ENCODE data around the gene TESK1. TPM values are rescaled to one million over a fixed set of nuclear protein-coding genes. Genes with fewer than 3 reads are reported as not detected.

The TESK1 gene
- total and polyA plus RNA-seq, 2 donors (not counting 1 experiment from before 2014, with no cell fraction given) = 43.8 to 94.1 TPM

DNA sequence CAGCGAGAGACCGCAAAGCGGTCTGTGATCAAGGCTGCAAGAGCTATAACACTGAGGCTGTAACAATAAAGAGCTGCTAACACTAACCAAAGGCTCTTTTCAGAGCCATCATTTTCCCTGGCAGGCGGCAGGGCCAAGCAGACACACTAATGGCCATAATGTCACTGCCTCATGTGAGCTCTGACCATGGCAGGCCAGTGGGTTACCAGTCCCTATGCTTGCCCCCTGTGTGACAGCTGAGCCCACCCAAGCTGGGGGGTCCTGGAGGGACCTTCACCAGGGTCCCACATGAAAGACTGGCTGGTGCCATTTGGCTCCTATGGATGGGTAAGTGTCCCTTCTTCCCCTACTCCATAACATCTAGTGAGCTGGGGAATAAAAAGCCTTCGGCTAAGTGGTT, 29.6 kb upstream of the TESK1 start:
- peaks cover 0 to 13% (median 6%) of the 10 kb centered on the region in 3 donors for H3K9me3 ChIP-seq (ENCODE audit: control extremely low read depth in 1 of 3, control insufficient read depth in 2 of 3, insufficient read depth in 1 of 3, low read length in 2 of 3)
- no peaks in the 10 kb centered on the region for H3K36me3 ChIP-seq (replicated peaks in 1 of 2; ENCODE audit: control extremely low read depth in 1 of 2, control insufficient read depth in 1 of 2, extremely low read depth in 1 of 2, insufficient read depth in 2 of 2, low read length in 1 of 2)
- intact Hi-C loops (cut with micrococcal nuclease) = no loop called here
- ATAC-seq (ENCODE audit: low read depth) (no peak), DNase-seq (no peak)
- Mint-ChIP-seq H3K4me3 (no peak overlapping the region), H3K9me3 (ENCODE audit: insufficient read depth) (peaks cover 10% of the 10 kb centered on the region), H3K4me1 (peaks cover 7% of the 10 kb centered on the region), H3K27me3 (no peaks in the 10 kb centered on the region), H3K27ac (no peak overlapping the region)
- POLR2A ChIA-PET = no interaction called here
- H3K27ac ChIP-seq (ENCODE audit: low read length in 2 of 2) = no peak overlapping the region
- H3K4me2 ChIP-seq (replicated peaks; ENCODE audit: low read depth, low read length, poor library complexity, severe bottlenecking) = no peak overlapping the region
- peaks cover 7% of the 10 kb centered on the region in 2 donors for H3K4me1 ChIP-seq (ENCODE audit: control insufficient read depth in 2 of 2, insufficient read depth in 2 of 2, low read length in 2 of 2)
- H3K79me2 ChIP-seq (ENCODE audit: control insufficient read depth, insufficient read depth, low read length) = no peaks in the 10 kb centered on the region
- H3K4me3 ChIP-seq (ENCODE audit: control extremely low read depth in 1 of 5, extremely low read depth in 1 of 5, insufficient read depth in 1 of 5, low read depth in 2 of 5, low read length in 4 of 5) = no peak overlapping the region
- H3K27me3 ChIP-seq (replicated peaks in 1 of 4; ENCODE audit: control extremely low read depth in 1 of 4, control insufficient read depth in 3 of 4, insufficient read depth in 4 of 4, low read length in 3 of 4) = no peaks in the 10 kb centered on the region
- H2AFZ ChIP-seq (ENCODE audit: insufficient read depth, low read depth, low read length, poor library complexity, severe bottlenecking) = no peak overlapping the region
- TF ChIP-seq, protein P1, sequence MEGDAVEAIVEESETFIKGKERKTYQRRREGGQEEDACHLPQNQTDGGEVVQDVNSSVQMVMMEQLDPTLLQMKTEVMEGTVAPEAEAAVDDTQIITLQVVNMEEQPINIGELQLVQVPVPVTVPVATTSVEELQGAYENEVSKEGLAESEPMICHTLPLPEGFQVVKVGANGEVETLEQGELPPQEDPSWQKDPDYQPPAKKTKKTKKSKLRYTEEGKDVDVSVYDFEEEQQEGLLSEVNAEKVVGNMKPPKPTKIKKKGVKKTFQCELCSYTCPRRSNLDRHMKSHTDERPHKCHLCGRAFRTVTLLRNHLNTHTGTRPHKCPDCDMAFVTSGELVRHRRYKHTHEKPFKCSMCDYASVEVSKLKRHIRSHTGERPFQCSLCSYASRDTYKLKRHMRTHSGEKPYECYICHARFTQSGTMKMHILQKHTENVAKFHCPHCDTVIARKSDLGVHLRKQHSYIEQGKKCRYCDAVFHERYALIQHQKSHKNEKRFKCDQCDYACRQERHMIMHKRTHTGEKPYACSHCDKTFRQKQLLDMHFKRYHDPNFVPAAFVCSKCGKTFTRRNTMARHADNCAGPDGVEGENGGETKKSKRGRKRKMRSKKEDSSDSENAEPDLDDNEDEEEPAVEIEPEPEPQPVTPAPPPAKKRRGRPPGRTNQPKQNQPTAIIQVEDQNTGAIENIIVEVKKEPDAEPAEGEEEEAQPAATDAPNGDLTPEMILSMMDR (IDR thresholded peaks at IDR 0.05) = no peak
- TF ChIP-seq EZH2 (IDR thresholded peaks at IDR 0.05; ENCODE audit: borderline replicate concordance, insufficient read depth, low read depth, low read length, poor library complexity, severe bottlenecking) = no peak
- H4K20me1 ChIP-seq (ENCODE audit: control insufficient read depth, insufficient read depth, low read length, poor library complexity, severe bottlenecking) = no peaks in the 10 kb centered on the region
- 93% methylated on average over 5 of the region's 5 CpGs for WGBS (ENCODE audit: insufficient coverage)
- no peak overlapping the region for H3K9ac ChIP-seq (ENCODE audit: low read length)
- CTCF ChIA-PET = interaction anchor here (0.9 kb wide), 1 partner anchor 36 kb away, joined by 3 read pairs; no protein-coding TSS in a partner anchor

DNA sequence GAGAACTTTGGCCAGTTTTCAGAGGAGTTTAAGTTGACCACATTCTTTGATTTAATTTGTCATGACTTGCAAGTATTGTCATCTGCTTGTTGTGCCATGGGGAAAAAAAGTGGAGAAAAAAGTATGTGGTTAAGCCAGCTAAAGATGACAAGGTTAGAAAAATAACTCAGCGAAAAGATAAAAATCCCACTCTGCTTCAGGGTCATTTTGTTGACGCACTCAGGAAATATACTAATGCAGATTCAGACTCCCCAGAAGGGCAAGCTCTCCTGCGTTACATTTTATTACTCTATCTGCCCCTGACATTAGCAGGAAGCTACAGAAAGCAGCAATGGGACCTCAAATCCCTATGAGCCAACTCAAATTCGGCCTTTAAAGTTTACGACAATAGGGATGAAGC, 27.6 kb upstream of the TESK1 start:
- no peaks in the 10 kb centered on the region for H3K27me3 ChIP-seq (replicated peaks in 1 of 4; ENCODE audit: control extremely low read depth in 1 of 4, control insufficient read depth in 3 of 4, insufficient read depth in 4 of 4, low read length in 3 of 4)

More for the DNA sequence above, 27.6 kb upstream of the TESK1 start:
- H3K4me1 Mint-ChIP-seq = no peaks in the 10 kb centered on the region
- Histone ChIP-seq H3K79me2 (ENCODE audit: control insufficient read depth, insufficient read depth, low read length) (no peaks in the 10 kb centered on the region), H2AFZ (ENCODE audit: insufficient read depth, low read depth, low read length, poor library complexity, severe bottlenecking) (no peak overlapping the region), H3K4me2 (replicated peaks; ENCODE audit: low read depth, low read length, poor library complexity, severe bottlenecking) (no peak overlapping the region), H3K9me3 (ENCODE audit: control extremely low read depth in 1 of 3, control insufficient read depth in 2 of 3, insufficient read depth in 1 of 3, low read length in 2 of 3) (peaks cover 2 to 17% (median 12%) of the 10 kb centered on the region in 3 donors), H4K20me1 (ENCODE audit: control insufficient read depth, insufficient read depth, low read length, poor library complexity, severe bottlenecking) (no peaks in the 10 kb centered on the region), H3K9ac (ENCODE audit: low read length) (no peak overlapping the region), H3K27ac (ENCODE audit: low read length in 2 of 2) (no peak overlapping the region), H3K4me1 (ENCODE audit: control insufficient read depth in 2 of 2, insufficient read depth in 2 of 2, low read length in 2 of 2) (no peaks in the 10 kb centered on the region), H3K36me3 (replicated peaks in 1 of 2; ENCODE audit: control extremely low read depth in 1 of 2, control insufficient read depth in 1 of 2, extremely low read depth in 1 of 2, insufficient read depth in 2 of 2, low read length in 1 of 2) (no peaks in the 10 kb centered on the region), H3K4me3 (ENCODE audit: control extremely low read depth in 1 of 5, extremely low read depth in 1 of 5, insufficient read depth in 1 of 5, low read depth in 2 of 5, low read length in 4 of 5) (no peak overlapping the region)
- ATAC-seq (ENCODE audit: low read depth) (no peak), DNase-seq (no peak)
- TF ChIP-seq, protein P1 (IDR thresholded peaks at IDR 0.05) = no peak
- TF ChIP-seq EZH2 (IDR thresholded peaks at IDR 0.05; ENCODE audit: borderline replicate concordance, insufficient read depth, low read depth, low read length, poor library complexity, severe bottlenecking) = no peak
- 83% methylated on average over 2 of the region's 5 CpGs for WGBS (ENCODE audit: insufficient coverage)
- POLR2A ChIA-PET = no interaction called here
- intact Hi-C loops (cut with micrococcal nuclease) = no loop called here
- H3K27ac Mint-ChIP-seq = no peak overlapping the region
- H3K9me3 Mint-ChIP-seq (ENCODE audit: insufficient read depth) = peaks cover 12% of the 10 kb centered on the region
- no peaks in the 10 kb centered on the region for H3K27me3 Mint-ChIP-seq
- CTCF ChIA-PET = no interaction called here
- H3K4me3 Mint-ChIP-seq = no peak overlapping the region

Data from B cell (primary cell).